Eye (tissue), 1 donor: ENCODE results near the gene DCAKD.
A peak's percentile ranks its signal among the peaks of the same experiment; 100 is the strongest.

ENCODE experiments used
- DNase-seq: peaks from one replicate; pipeline ENCODE4 v3.0.0-alpha.2; 2015

DCAKD gene

DNA sequence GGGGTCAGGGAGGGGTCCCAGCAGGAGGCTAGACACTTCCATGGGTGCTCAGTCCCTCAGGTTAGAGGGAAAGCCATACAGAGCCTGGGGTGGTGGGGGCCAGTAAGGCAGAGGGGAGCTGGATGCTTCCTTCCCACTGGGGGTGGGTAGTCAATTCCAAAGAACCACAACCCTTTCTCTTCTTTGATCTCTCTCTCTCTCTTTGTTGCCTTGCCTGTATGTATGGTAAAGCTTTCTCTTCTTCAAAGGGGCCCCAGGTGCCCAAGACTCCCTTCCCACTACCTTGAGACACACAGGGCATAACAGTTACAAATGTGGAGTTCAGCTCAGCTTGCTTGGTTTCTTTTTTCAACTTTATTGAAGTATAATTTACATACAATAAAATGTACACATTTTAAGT is 52.8 kb downstream of the DCAKD start:
- DNase-seq: no peak

DNA sequence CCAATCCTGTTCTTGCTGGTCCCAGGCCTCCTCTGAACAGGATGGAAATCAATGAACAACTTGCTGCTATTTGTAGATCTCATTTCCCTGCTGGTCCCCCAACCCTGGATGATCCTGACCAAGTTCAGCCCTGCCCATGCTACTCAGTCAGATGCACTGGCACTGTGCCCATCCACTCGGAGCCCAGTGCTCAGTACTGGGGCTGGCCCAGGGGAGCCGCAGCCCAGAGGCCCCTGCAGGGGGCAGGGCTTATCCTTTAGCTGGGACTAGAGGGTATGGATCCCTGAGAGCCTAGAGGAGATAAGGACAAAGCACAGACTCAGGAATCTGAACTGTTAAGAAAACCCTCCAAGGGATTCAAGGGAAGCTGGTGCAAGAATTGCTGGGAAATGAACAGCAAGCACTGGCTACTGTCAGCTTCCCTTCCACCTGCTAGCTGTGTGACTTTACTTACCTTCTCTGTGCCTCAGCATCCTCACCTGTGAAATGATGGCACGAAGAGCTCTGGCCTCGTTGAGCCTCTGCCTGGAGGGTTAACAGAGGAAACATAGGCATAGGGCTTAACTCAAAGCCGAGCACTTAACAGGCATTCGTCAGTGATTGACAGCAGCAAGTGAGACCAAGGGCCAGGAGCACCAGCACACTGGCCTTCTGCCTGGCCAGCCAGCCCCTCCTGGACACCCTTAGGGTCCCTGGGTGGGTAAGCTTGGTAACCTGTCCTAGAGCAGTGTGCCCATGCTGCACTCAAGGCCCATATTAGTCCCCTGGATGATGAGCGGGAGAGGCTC is 53.5 kb downstream of the DCAKD start:
- DNase-seq: no peak

DNA sequence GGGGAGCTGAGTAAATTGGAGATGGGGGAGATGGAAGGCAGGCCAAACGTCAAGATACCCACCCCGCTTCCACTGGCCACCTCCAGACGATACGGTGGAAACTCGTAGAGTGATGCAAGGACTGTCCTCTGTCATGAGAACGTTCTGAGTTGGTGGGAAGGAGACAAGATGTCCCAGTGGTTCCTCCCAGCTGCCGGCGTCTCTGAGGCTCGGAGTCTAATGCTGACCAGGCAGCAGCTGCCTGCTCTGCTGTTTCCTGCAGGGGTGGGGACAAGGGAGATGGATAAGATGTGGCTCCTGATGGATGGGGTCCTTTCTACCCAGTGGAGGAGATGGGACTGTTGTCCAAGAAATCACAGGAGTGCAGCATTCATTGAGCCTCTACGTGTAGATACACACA is 55.1 kb downstream of the DCAKD start:
- DNase-seq: no peak

DNA sequence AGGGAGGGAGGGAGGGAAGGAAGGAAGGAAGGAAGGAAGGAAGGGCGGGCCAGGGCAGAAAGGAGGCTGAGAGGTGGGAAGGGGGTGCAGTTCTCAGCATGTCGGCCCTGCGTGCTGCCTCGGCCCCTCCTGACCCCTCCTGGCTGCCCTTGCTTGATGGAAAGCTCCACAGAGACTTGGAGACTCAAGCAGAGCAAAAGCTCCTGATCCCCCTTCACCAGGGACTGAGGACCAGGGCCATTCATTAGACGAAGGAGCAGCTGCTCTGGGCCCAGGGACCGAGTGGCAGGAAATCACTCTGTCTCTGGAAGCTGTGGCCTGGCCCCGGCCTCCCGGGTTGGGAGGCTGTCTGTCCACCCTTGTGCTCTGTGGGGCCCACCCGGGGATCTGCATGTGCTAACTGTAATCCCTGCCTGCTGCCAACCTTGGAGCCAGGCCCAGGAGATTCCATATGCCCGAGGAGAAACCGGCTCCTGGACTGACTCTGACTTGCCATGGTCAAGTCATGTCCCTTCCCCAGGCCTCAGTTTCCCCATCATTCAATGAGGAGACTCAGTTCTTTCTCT is 55.9 kb downstream of the DCAKD start:
- DNase-seq: no peak

DNA sequence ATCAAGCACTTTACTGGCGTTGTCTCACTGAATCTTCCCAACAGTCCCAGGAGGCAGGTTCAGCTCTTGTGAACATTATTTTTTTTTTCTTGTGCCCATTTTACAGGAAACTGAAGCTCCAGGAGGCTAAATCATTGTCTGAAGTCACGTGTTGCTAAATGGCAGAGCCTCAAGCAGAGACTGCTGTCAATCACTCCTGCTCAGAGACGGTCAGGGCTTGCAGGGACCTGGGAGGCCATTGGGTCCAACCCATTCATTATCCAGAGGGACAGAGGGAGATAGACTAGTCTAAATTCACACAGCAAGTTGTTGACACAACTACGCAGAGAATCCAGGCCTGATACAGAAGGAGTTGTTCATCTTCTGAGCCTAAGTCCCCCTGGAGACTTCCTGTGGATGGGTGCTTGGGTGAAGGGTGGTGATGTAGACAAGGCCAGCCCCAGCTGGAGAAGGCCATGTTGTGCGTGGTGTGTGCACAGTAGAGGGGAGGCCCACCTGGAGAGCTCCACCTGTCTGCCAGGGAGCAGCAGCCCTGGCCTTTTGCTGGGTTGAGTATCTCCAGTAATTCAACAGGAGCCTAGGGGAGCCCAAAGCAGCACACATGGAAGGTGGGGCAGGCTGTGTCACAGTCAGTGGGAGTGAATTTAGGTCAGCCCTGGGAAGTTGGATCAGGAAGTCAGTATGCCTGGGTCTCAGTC is 59.0 kb downstream of the DCAKD start:
- DNase-seq: no peak

DNA sequence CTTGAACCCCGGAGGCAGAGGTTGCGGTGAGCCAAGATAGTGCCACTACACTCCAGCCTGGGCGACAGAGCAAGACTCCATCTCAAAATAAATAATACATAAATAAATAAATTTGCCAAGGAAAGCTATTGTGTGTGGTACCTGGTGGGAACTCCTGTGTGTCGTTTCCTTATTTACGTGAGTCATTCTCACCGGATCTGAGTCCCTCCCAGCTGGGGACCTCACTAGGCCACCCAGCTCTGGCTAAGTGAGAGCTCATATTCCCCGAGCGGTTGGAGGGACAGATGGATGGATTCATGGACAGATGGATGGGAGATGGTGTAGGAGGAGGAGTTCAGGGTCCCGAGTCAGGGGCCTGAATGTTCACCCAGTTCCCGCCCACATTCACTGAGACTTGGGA is 60.4 kb downstream of the DCAKD start:
- DNase-seq: no peak

DNA sequence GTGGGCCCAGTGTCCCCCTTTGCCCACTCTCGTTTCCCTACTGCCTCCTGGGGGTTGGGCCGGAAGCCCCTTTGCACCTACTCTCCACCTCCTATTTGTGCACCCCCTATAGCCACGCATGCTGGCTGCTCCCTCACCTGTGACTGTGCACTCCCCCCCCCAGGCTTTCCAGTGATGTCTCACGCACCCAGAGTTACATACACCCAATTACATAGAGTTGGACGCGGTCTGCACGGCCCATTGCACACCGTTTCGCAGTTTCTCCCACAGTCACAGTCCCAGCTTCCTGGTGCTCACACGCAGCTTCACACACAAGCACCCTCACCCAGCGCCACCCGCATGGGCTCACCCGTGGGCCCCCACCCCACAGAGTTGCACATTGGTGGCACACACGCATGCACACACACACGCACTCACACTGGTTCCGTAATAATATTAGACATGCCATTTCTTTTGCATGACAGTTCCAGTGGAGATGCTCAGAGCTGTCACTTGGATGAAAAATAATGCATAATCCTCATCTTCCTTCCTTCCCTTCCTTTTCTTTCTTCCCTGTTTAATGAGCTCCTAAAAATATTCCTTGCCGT is 61.8 kb downstream of the DCAKD start:
- no peak for DNase-seq

DNA sequence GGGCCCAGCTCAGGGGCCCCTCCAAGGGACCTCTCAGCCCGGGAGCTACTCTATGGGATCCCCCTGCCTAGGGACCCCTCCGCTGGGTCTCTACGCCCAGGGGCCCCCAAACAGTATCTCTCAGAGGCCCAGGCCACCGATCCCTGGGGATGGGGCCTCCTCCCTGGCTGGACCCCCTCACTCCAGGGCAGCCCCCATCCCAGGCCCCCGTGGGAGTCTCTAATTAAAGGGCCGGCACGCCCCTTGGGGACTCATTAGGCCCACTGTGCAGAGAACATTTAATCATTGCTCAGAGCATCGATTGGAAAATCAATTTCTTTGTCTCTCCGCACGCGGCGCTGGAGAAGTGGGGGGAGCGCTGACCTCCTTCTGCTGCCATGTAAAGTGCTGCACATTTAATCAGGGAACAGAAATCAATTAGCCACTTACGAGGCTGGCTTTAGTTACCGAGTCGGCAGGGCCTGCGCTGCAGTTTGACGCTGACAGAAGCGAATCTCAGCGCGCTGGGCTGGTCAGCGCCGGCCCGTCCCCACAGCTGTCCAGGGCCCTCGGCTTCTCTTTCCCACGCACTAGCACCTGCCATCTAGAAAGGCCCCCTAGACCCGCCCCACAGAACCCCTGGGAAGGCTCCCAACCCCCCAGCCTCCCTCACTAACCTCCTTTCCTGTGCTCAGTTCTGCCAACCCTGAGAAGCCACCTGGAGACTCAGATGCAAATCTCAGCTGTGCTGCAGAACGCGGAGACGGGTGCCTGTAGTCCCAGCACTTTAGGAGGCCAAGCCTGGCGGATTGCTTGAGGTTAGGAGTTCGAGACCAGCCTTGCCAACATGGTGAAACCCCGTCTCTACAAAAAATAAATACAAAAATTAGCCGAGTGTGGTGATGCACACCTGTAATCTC is 63.1 kb downstream of the DCAKD start:
- DNase-seq: peak; percentile 87

DNA sequence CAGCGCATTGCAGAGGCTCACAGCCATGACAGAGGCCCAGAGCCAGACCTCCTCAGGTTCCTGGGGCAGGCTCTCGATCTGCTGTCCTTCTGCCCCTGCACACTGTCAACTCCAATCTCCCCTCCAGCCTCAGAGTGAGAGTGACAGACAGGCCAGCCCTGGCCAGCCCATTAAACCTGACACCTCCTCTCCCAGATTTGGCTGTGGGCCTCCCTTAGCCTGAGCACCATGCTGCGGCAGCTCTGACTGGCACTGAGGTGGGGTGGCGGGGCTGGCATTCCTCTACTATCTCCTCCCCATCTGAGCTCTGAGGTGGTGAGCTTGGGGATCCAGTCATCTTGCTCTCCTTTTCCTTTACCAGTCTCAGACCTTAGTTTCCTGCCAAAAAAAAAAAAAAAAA is 67.9 kb downstream of the DCAKD start:
- no peak for DNase-seq

DNA sequence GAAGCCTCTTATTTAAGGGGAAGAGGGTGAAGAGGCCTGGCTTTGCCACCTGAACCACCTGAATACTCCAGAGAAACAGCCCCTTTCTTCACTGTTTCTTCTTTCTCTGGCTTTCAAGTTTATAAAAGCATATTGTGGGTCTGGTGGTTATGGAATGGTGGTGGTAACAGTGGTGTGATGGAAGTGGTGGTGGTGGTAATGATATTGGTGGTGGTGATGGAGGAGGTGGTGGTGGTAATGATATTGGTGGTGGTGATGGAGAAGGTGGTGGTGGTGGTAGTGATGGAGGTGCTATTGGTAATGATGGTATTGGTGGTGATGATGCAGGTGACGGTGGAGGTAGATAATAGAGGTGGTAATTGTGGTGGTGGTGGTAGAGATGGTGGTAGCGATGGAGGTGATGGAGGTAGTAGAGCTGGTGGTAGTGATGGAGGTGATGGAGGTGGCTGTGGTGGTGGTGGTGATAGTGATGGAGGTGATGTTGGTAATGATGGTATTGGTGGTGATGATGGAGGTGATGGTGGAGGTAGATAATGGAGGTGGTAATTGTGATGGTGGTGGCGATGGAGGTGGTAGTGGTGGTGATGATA is 69.2 kb downstream of the DCAKD start:
- no peak for DNase-seq

DNA sequence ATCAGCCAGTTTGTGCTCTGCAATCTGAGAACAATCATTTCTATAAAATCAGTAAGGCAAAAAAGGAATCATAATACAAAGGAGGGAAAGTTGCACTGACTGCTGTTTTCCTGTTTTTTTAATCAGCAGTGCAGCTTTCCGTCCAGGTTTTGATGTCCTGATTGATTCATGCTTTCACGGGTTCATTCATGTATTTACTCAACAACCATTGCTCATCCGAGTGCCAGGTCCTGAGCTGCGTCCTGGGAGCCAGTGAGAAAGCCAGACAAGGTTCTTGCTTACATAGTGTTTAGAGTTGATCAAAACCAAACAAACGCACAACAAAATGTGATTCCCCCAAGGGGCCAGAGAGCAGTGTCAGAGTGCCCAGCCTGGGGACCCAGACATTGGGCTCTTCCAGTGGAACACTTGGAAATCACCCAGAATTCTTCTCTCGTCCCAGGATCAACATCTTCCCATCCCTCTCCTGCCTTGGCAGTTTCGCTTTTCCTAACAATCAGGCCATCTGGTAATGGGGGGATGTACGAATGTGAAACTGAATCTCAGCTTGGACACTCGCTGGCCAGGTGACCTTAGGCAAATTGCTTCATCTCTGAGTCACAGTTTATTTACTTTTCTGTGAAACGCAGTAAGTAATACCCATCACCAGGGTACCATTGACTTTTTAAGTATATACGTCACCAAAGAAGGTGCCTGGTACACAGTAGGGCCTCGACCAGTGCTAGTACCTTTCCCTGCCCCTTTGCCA is 70.0 kb downstream of the DCAKD start:
- DNase-seq: no peak

DNA sequence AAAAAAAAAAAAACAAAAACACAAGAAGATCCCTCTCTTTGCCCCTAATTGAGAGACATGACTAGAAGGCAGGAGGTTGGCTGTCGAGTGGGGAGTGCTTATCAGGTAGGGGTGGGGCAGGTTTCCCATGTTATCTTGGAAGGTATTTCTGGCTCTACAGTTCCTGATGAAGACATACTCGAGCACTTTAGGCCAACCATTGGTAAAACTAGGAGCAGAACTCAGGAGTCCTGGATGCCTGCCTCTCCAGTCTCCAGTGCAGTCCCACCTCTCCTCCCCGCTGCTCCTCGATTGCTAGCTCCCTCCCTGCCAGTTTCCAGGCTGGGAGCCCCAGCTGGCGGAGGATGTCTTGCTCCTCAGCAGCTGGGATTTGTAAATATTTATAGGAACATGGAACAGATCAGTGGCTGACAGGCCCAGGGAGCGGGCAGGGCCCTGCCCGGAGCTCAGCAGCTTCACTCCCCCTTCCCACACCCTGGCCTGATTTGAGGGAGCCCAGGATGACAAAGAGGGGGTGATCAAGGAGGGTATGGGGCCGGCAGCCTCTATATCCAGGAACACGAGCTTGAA is 71.9 kb downstream of the DCAKD start:
- DNase-seq: no peak

DNA sequence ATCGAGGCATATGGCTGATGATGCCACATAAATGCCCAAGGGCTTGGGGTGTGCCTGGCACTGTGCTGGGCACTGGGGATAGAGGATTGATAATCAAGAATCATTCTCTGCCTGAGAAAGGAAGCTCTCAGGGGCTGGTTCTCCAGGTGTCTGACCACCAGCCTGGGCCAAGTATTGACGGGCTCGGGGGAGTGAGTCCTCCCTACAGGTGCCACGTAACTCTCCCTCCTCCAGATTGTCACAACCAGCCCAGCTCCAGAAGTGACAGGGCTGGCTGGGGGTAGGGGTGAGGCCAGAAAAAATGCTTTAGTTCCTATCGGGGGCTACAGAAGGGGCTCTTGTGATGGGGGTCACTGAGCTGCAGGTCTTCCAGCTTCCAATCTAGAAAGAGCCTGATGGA is 72.6 kb downstream of the DCAKD start:
- DNase-seq: no peak

DNA sequence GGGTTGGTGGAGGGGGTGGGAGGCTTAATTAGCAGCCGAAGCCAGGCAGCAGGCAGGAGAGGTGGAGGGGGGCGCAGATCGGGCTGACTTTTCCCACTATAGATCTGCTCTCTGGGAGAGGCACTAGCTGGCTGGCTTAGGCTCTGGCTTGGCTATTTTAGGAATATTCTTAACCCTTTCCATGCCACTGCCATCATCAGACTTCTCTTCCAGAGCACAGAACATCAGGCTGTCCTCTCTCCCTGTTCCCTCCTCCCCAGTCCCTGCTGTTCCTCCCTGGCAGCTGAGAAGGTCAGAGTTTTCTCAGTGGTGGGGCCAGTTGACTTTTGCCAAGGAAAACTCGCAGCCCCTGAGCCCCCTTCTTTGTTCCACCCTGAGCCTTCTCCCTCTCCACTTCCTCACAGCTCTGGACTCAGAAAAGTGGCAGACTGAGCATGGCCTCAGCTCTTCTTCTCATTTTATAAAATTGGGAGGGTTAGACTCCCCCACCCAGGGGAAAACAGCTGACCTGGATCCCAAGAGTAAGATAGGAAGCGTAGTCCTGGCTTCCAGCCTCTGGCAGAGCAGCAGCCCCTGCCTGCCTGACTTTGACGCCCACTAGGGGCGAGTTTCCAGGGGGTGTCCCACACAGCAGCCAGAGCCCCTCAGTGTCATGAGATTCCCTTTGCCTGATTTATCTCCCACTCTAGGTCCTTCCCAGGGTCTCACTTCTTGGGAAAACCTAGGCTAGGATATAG is 73.5 kb downstream of the DCAKD start:
- no peak for DNase-seq

DNA sequence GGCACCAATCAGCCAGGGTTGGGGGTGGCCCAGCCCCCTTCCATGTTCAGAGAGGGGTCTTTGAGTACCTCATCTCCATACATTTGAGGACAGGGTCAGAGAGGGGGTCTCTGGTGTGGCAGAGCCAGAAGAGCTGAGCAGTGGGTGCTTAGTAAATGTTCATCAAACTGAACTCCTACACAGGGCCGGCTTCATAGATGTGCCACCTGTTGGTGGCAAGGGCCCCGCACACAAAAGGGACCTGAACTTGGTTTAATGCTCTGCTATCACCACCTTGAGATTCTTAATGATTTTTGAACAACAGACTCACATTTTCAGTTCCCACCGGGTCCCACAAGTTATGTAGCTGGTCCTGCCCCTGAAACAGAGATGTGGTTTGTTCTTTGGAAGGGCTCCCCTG is 74.4 kb downstream of the DCAKD start:
- DNase-seq: no peak

DNA sequence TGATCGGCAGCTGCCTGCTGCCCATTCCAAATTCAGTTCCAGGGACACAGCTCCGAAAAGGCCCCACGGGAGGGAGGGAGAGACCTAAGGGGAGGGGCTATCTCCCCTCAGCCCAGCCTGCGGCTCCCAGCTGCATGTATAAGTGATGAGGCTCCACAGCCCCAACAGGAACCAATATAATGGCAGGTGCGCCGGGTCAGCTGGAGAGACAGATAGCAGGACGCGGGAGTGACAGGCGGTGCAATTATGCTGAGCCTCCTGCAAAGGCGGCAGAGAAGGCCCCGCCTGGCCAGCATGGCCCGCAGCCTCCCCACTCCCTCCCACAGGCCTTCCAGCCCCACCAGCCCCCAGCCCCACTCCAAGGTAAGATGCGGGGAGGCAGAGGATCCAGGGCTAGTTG is 75.2 kb downstream of the DCAKD start:
- peak; percentile 58 for DNase-seq
